GM19025 (cell line): ENCODE data around the gene RIMBP3C.
"Not testable (repeated sequence)": the region's sequence is repeated elsewhere in the genome, so short reads cannot be mapped to it uniquely, and the experiment has no call there.

Experiments used
- ATAC-seq: cut with Tn5 transposase; IDR thresholded peaks from one replicate; pipeline ENCODE4 v1.9.1; 2021; ENCODE audit warnings: mild to moderate bottlenecking, low read depth, moderate library complexity; ENCODE audit not compliant: unreplicated experiment

The RIMBP3C gene

DNA sequence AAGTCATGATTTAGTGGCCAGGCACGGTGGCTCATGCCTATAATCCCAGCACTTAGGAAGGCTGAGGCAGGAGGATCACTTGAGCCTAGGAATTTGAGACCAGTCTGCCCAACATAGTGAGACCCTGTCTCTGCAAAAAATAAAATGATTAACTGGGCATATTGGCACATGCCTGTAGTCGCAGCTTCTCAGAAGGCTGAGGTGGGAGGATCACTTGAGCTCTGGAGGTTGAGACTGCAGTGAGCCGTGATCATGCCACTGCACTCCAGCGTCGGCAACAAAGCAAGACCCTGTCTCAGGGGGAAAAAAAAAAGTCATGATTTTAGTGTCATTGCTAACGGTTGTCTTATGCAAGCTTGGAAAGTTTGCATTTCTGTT lies 28.2 kb upstream of the RIMBP3C start:
- no peak for ATAC-seq

DNA sequence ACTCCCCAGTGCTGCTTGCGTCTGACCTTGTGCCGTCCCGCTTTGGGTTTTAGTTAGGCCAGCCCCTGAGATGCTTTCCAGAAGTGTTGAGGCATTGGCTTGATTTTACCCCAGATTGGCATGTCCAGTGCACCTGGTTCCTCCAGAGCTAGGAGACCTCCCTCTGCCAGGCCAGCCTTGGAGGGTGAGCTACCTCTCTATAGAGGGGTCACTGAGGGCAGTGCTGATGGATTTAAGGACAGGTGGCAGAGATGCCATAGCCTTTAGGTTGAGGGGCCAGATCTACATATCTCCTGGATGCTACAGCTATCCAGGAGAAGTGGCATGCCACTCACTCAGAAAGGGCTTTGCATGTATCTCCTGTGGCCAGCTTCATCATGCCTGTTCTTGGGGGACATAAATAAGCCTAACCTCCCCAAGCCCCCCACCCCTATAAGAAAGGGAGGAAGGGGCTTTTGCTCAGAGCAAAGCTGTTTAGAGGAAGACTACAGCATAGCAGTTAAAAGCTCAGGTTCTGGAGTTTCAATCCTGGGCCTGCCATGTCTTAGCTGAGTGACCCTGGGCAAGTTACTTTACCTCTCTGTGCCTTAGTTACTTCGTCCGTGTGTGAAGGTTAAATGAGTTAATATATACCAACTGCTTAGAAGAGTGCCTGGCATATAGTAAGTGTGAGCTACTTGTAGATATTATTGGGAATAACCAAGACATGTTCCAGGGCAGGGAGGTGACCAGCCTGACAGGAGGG lies 22.7 kb upstream of the RIMBP3C start:
- no peak for ATAC-seq

DNA sequence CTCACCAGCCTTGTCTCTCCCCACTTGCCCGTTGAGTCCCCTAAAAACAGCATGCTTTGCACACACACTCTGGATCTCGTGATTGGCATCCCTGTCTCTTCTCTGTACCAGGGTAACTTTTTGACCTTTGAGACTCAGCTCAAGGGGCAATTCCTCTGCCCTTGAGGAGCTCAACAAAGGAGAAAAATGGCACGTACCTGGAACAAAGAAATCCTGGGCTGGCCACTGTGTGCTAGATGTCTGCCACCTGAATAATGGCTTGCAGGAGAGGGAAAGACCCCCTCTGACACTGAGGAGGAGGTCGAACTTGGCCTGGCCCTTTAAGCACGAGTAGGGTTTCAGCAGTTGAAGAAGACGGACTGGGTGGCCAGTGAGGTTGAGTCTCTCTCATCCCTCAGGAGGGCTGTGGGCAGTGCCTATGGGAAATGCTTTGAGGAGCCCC lies 22.1 kb upstream of the RIMBP3C start:
- ATAC-seq: no peak

DNA sequence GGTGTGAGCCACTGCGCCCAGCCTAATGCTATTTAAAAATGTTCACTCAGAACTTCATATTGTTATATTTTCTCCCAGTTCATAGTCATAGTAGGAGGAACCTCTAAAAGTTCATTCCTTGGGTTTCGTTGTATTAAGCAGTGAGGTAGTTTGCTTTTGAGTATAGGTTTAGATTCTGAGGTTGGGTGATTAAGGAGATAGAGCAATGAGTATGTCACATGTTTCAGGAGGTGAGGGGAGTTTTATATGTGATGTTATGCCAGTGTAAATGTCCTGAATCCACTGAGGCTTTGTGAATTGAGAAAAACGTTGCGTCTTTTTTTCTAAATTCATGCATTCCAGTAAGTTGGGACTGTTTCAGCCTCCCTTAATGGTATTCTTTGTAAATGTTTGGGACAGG lies 20.4 kb upstream of the RIMBP3C start:
- ATAC-seq: no peak

DNA sequence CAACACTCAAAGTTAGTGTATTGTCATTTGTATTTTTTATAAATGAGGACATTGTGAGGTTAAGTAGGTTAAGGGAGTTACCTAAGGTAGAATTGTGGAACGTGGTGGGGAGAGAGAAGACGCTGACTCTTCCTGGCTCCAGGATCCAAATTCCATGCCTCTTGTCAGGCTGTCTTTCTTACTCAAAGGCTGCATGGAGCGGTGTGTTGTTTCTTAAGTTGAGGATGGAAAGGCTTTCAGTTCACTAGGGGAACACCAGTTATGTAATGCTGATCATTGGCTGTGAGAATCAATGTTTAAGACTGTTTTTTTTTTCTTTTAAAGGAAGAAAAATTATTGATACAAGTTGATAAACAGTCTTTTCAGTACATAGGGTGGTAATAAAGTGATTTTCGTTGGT lies 19.1 kb upstream of the RIMBP3C start:
- no peak for ATAC-seq

DNA sequence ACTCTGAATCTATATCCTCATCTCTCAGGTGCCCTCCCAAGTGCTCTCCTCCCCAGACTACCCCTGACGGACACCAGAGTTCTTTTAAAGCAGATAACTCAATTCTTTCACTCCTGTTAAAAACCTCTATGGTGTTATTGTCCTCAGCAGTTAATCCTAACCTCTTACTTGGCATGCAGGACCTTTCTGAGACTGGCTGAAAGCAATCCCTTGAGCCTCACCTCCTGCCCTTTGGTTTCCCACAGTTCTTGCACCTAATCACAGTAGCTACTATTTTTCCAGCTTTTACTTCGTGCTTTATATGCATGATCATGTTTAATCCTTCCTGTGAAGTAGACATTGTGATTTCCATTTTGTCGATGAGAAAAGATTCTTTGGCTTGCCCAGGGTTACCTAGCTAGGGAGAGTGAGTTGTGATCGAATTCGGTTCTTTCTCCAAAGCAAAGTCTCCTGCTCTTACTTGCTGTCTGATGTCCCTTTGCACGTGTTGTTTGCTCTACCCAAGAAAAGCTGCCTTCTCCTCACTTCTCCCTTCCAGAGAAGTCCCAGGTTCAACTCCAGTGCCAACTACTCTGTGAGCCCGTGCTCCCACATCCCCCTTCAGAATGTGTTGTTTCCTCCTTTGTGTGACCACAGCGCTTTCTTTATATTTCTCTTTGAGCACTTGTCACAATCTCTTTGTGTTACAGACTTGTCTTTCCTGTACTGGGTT lies 18.4 kb upstream of the RIMBP3C start:
- no peak for ATAC-seq

DNA sequence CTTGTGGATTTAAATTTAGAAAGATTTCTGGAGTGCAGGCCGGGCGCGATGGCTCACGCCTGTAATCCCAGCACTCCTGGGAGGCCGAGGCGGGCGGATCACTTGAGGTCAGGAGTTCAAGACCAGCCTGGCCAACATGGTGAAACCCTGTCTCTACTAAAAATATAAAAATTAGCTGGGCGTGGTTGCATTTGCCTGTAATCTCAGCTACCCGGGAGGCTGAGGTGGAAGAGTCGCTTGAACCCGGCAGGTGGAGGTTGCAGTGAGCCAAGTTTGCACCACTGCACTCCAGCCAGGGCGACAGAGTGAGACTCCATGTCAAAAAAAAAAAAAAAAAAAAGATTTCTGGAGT lies 17.8 kb upstream of the RIMBP3C start:
- ATAC-seq: not testable (repeated sequence)

DNA sequence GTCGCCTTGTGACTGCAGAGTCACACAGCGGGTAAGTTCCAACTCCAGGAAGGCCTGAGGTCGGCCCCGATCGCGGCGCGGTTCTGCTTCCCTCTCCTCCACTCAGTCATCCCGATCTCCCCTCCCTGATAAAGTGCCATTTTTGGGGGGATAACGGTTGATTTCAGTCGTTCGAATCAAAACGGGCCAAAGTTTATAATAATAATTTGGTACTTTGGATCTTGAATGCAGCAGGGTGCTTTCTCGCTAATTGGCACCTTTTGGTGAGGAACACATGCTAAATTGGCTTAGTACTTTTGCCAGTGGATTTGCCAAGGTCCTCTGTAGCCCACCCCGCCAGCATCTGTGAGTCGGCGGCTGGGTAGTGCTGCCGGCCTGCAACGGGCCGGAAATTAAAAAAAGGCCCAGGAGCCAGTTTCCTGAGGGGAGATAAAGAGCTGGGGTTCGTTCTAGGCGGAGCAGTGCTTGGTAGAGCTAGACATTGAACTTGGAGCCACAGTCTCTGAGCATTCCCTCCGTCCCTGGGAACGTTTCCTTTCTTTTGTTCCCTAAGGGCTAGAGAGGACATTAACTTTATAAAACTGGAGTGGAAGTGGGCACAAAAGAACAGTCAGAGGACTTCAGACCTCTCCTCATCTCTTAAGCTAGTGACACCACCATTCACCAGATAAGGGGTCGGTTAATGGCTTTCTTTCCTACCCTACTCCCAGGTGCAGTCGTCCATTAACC lies 17.2 kb upstream of the RIMBP3C start:
- no peak for ATAC-seq

DNA sequence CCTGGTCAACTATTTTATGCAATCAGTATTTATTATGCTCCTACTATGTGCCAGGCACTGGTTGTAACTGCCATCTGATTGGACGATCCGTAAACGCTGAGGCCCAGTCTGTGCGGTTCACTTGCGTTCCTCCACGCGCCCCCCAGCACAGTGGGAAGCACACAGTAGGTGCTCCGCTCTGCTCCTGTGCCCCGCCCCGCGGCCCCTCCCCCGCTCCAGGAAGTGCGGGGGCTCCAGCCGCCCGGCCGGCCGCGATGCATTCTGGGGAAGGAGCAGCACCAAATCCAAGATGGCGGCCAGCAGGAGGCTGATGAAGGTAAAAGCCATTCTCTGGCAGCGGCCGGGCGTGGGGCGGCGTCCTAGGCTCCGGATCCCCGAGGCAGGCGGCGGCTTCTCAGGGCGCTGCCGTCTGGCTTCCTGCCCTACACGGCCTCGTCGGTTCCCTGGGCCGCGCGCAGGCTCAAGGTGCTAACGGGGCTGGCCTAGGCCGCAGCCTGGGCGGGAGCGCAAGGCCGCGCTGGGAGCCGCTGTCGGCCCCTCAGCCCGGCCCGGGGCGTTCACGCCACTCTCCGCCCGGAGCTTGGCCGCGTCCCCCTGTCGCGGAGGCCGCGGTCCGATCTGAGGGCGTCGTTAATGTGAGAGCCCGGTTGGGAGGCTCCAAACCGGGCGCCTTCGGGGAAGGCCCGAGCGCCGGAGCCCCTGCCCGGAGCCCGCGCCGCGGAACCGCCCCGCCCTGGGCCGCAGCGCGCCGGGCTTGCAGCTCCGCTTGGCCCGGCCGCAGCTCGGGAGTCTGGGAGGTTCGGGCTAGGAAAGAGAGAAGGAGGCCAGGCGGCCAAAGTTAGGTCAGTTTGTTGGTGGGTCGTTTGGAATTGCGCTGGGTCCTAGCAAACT lies 16.4 kb upstream of the RIMBP3C start, which contains the start of gene UBE2L3:
TSS of gene UBE2L3 (plus strand) at position 259 of the 891 bp plus-strand sequence. CDS start at position 290, 31 bp downstream.
- peak; percentile 48 for ATAC-seq

DNA sequence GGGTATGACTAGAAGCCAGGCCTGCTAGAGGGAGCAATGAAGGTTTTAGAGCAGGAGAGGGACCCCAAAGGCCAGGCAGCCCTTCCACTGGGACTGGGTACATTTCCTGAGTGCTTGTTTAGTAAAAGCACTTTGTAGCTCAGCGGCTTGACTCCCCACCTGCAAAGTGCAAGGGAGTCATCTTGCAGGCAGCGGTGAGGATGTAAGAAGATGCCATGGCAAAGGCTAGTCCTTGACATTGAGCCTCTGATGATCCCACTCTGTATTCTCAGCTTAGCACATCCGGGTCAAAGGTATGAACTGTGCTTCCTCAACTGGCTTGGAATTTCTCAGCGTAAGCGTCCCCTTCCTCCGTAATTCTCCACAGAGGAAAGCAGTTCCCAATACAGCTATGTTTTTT lies 13.2 kb upstream of the RIMBP3C start:
- ATAC-seq: no peak

DNA sequence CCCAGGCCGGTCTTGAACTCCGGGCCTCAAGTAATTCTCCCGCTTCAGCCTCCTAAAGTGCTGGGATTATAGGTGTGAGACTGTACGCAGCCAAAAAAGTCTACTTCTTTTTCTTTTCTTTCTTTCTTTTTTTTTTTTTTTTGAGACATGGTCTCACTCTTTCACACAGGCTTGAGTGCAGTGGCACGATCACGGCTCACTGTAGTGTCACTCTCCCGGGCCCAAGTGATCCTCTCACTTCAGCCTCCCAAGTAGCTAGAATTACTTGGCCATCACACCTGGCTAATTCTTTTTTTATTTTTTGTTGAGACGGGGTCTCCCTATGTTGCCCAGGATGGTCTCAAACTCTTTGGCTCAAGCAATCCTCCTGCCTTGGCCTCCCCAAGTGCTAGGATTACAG lies 12.7 kb upstream of the RIMBP3C start:
- ATAC-seq: no peak

DNA sequence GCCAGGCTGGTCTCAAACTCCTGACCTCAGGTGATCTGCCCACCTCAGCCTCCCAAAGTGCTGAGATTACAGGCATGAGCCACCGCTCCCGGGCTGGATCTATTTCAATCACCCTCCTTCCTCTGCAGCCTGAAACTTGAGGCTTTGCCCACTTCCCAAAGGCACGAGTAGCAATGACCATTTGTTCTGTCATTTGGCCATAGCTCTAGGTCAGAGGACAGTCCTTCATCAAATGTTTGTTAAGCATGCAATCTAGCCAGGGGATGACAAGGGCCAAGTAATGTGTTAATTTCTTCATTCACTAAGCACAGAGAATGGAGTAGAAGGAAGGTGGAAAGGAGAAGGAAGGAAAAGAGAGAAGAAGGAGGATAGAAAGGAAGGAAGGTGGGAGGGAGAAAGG lies 9.4 kb upstream of the RIMBP3C start:
- not testable (repeated sequence) for ATAC-seq

DNA sequence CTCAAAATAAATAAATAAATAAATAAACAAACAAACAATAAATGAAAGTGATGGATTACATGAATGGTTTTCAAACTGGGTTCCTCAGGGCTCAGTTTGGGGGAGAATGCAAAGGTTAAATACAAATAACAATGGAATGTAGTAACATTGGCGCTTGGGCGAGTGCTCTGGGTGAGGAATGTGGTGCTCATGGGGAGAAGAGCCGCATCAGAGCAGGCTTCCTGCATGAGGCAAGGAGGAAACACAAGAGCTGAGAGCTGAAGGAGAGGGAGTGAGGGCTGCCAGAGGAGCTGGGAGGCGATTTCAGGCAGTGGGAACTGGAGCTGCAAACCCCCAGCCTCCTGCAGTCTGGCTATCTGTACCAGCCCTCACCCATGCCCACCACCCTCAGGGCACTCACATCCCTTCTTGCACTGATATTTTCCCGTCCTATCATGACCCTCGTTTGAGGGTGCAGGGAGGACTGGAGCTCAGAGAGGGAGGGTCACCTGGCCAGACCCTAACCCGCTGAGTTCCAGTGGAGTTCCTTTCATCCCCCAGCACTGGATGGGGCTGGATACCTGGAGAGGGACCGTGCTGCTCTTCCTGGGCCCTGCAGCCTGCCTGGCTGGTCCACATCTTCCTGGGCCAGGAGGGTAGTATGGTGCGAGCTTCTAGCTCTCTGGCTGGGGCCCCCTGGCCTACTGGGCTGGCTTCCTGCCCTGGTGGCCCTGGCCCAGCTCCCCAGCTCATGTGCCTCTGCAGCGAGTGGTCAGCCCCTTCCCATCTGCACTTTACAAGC lies 8.3 kb upstream of the RIMBP3C start:
- not testable (repeated sequence) for ATAC-seq

DNA sequence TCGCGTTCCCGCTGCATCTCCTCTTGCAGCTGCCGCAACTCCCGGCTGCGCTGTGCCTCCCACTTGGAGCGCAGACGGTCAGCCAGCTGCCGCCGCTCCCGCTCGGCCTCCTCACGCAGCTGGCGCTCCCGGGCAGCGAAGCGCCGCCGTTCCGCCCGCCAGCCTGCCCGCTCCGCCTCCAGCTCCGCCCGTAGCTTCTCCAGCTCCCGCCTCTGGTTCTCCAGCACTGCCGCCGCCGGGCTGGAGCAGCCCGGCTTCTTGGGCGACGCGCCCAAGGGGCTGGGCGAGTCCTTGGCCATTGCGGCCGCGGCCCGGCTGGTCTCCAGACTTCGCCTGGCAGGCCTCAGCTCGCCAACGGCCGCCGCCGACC lies 598 bp downstream of the RIMBP3C start:
- ATAC-seq: not testable (repeated sequence)

DNA sequence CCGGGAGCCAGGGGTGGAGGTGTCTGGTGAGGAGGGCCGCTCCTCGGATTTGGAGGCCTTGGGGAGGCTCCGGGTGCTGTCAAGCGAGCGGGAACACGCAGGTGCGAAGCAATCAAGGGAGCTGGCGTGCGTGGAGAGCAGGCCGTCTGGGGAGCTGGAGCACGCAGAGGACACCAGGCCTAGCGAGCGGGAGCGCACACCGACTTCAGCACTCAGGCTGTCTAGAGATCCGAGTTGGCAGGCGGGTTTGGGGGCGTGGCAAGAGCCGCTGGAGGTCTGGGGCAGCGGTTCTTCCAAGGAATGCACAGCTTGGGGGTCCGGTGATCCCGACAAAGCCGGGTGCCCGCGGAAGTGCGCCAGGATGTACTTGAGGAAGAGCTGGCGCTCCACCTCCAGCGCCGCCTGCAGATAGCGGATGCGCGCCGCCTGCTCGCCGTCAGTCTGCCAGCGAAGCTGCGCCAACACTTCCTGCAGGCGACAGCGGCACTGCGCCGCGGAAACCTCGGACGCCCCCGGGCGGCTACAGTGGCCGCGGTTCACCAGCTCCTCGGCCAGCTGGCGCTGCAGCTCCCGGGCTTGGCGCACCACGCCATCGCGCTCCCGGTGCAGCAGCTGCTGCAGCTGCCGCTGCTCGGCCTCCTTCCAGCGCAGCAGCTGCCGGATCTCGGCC lies 1.1 kb downstream of the RIMBP3C start:
- ATAC-seq: peak; percentile 78

DNA sequence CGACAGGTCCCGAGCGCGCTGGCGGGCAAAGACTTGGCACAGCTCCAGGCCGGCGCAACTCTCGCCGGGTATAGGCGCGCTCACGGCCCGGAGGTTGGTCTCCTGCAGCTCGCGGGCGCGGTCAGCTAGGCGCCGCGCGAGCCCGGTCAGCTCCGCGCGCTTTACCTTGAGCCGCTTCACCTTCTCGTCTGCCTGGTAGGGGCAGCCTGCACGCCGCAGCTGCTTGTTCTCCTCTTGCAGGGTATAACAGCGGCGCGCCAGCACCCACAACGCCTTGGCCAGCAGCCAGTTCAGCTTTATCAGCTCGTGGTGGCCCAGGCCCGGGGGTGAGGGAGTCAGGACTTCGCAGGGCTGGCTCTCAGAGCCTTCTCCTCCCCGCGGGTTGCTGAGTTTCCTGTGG lies 1.7 kb downstream of the RIMBP3C start:
- ATAC-seq: not testable (repeated sequence)

DNA sequence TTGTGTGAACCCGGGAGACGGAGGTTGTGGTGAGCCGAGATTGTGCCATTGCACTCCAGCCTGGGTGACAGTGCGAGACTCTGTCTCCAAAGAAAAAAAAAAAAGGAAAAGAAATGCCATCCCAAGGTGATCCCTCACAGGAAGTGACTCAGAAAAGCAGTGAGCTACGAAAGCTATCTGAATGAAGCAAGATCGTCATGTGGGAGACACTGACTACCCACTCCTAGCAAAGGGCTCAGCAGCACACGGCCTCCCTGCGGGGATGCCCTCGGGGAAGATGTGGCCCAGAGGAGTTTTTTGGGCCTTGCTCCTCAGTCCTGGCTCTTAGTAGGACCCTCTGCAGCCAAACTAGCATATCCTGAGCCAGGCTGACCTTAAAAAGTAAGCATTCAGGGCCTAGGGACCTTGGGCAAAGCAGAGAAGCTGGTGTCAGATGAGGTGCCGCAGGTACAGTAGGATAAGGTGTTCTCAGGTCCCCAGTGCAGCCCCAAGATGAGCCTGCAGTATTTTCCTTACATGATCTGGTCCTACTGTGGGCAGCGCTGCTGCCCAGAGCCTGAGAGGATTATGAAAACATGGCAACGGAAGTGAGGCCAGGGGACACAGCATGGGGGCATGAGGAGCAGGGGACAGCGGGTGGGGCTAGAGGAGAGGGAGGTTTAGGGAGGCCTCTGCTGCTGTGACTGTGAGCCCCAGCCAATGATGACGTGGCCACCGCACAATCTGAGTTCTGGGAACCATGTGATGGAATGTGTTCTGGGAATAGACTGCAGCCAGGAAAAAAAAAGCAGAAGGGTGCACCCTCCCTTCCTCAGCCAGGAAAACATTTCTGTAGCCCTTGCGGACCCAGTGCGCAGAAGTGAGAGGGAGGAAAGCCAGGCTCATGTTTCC lies 6.6 kb downstream of the RIMBP3C start:
- ATAC-seq: not testable (repeated sequence)

DNA sequence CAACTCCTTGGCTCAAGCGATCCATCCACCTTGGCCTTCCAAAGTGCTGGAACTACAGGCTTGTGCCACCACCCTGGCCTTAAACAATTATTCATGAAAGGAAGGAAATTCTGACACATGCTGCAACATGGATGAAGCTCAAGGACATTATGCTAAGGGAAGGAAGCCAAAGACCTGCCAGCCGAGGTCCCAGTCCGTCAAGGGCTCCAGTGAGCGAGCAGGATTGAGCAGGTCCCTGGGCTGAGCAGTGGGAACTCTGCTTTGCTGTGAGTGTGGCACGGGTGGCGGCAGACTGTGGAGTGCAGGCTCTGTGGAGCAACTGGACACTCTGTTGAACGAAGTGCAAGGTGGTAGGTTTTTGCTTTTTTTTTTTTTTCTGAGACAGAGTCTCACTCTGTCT lies 11.4 kb downstream of the RIMBP3C start:
- ATAC-seq: not testable (repeated sequence)
